Measurements from ENCODE around the gene BEND5.

GRCh38 chr1:48760857-48761256 is 15.8 kb downstream of the BEND5 start:
- no peak for TF ChIP-seq CTCF (conservative IDR thresholded peaks at IDR 0.05 in 1 of 2, IDR thresholded peaks at IDR 0.05 in 1 of 2; ENCODE audit: low read depth in 1 of 2, low read length in 2 of 2)
- no peak for TF ChIP-seq EZH2 (IDR thresholded peaks at IDR 0.05; ENCODE audit: low read length, missing control alignments)

All from fibroblast of lung (primary cell).